HCT116 (cell line): ENCODE measurements around the gene SYDE2. TPM values are rescaled to one million over a fixed set of nuclear protein-coding genes. Genes with fewer than 3 reads are reported as not detected.

Experiments used
- ATAC-seq: fragments of 200-7000 bp; cut with Tn5 transposase; 2 replicates; pipeline ENCODE4 v1.9.1; 2020; ENCODE audit warnings: mild to moderate bottlenecking, moderate library complexity
- BruUV-seq: library from RNA; stranded (reverse); fragments of 400-500 nt; replicated peaks from 2 replicates; lab custom pipeline; 2021; lab: Mats Ljungman, UMichigan
- CTCF ChIA-PET: fragments of 300-600 bp; sonication (Branson Sonifier 250); formaldehyde crosslinking; loops from one replicate; lab custom pipeline; 2021; ENCODE audit warnings: antibody characterized with exemption; lab: Charles Lee
- POLR2A ChIA-PET: fragments of 300-600, 350-600 bp; sonication (Branson Sonifier 250); formaldehyde crosslinking; loops from one replicate; lab custom pipeline; 2021; ENCODE audit warnings: antibody characterized with exemption; lab: Charles Lee
- RAD21 ChIA-PET, 2 experiments: fragments of 300-600 bp; sonication (Branson Sonifier 250); formaldehyde crosslinking; loops; one replicate each; lab custom pipeline; 2023; ENCODE audit warnings: low total read pairs in 2 of 2; ENCODE audit not compliant: uncharacterized antibody in 2 of 2, unreplicated experiment in 2 of 2, low non-redundant PET in 1 of 2; lab: Charles Lee
- DNase-seq: peaks from one replicate; pipeline ENCODE4 v3.0.0-alpha.2; 2010; ENCODE audit warnings: low read depth, low spot score
- H2AFZ ChIP-seq: fragments of 200-600 bp; shearing (Covaris generic), sonication (generic); 2 replicates; pipeline ENCODE4 v1.6.1; 2017; ENCODE audit warnings: low read depth, mixed run types, mixed read lengths, antibody characterized with exemption, low read length; ENCODE audit not compliant: poor library complexity, severe bottlenecking
- H3K27ac ChIP-seq: 2 replicates; pipeline ENCODE4 v1.5.1; 2012; ENCODE audit warnings: low read depth, low read length
- H3K27me3 ChIP-seq: fragments of 200-600 bp; sonication (generic); 2 replicates; pipeline ENCODE4 v1.6.1; 2016; ENCODE audit warnings: mixed run types, low read length, mixed read lengths; ENCODE audit not compliant: insufficient read depth
- H3K36me3 ChIP-seq, 2 experiments: fragments of 200-500 bp in 1 of 2; fragments of 200-600 bp in 1 of 2; sonication (Bioruptor generic) in 1 of 2; sonication (generic) in 1 of 2; 2 replicates each; pipeline versions ENCODE4 v1.5.1 to v1.6.1; 2014 to 2016; ENCODE audit warnings: low read length in 2 of 2, inconsistent platforms in 1 of 2, mixed read lengths in 1 of 2, mixed run types in 1 of 2; ENCODE audit not compliant: insufficient read depth in 2 of 2, control insufficient read depth in 1 of 2
- H3K4me1 ChIP-seq, 2 experiments: fragments of 200-600 bp in 1 of 2; sonication (generic) in 1 of 2; 2 replicates each; pipeline versions ENCODE4 v1.5.1 to v1.6.1; 2012 to 2017; ENCODE audit warnings: low read length in 2 of 2, inconsistent platforms in 1 of 2, mild to moderate bottlenecking in 1 of 2, mixed read lengths in 1 of 2, mixed run types in 1 of 2, moderate library complexity in 1 of 2; ENCODE audit not compliant: insufficient read depth in 2 of 2, control insufficient read depth in 1 of 2
- H3K4me2 ChIP-seq: fragments of 200-600 bp; sonication (generic); 2 replicates; pipeline ENCODE4 v1.6.1; 2017; ENCODE audit warnings: mixed run types, low read length, mixed read lengths
- H3K4me3 ChIP-seq, 2 experiments: fragments of 200-600 bp in 1 of 2; sonication (generic) in 1 of 2; replicated peaks in 1 of 2; 2 replicates each; pipeline ENCODE4 v1.5.1; 2011 to 2016; ENCODE audit warnings: low read length in 2 of 2, control low read depth in 1 of 2, low read depth in 1 of 2, mild to moderate bottlenecking in 1 of 2, mixed read lengths in 1 of 2, mixed run types in 1 of 2
- H3K79me2 ChIP-seq: fragments of 200-600 bp; sonication (generic); 2 replicates; pipeline ENCODE4 v1.6.1; 2017; ENCODE audit warnings: mild to moderate bottlenecking, mixed run types, low read length, moderate library complexity, mixed read lengths; ENCODE audit not compliant: insufficient read depth
- H3K9ac ChIP-seq: fragments of 200-600 bp; sonication (generic); 2 replicates; pipeline ENCODE4 v1.6.1; 2016; ENCODE audit warnings: low read length, mixed read lengths
- H3K9me2 ChIP-seq: fragments of 200-600 bp; sonication (generic), shearing (Covaris generic); 2 replicates; pipeline ENCODE4 v1.6.1; 2017; ENCODE audit warnings: mixed run types, mild to moderate bottlenecking, moderate library complexity; ENCODE audit not compliant: insufficient read depth
- H3K9me3 ChIP-seq, 2 experiments: fragments of 200-500 bp in 1 of 2; fragments of 200-600 bp in 1 of 2; sonication (Bioruptor generic) in 1 of 2; sonication (generic) in 1 of 2; 2 replicates each; pipeline ENCODE4 v1.6.1; 2014 to 2017; ENCODE audit warnings: low read length in 2 of 2, mixed read lengths in 2 of 2, inconsistent platforms in 1 of 2, low read depth in 1 of 2, mild to moderate bottlenecking in 1 of 2, mixed run types in 1 of 2, moderate library complexity in 1 of 2; ENCODE audit not compliant: control insufficient read depth in 1 of 2, insufficient read depth in 1 of 2
- H4K20me1 ChIP-seq: fragments of 200-600 bp; sonication (generic), shearing (Covaris generic); 2 replicates; pipeline ENCODE4 v1.6.1; 2017; ENCODE audit warnings: mixed run types, mild to moderate bottlenecking, moderate library complexity; ENCODE audit not compliant: insufficient read depth
- ATF3 ChIP-seq: IDR thresholded peaks from 2 replicates; pipeline ENCODE4 v1.6.1; 2012
- CBX3 ChIP-seq: IDR thresholded peaks from 2 replicates; pipeline ENCODE4 v1.6.1; 2012; ENCODE audit warnings: low read depth
- CTCF ChIP-seq, 3 experiments: fragments of 200-600 bp in 1 of 3; sonication (generic) in 1 of 3; IDR thresholded peaks in 2 of 3; conservative IDR thresholded peaks in 1 of 3; 2 replicates each; pipeline ENCODE4 v1.5.1; 2012 to 2017; ENCODE audit warnings: low read depth in 2 of 3, low read length in 2 of 3, antibody characterized with exemption in 1 of 3, borderline replicate concordance in 1 of 3, control low read depth in 1 of 3, mild to moderate bottlenecking in 1 of 3, mixed read lengths in 1 of 3, mixed run types in 1 of 3, moderate library complexity in 1 of 3; ENCODE audit not compliant: insufficient read depth in 1 of 3
- ELF1 ChIP-seq: IDR thresholded peaks from 2 replicates; pipeline ENCODE4 v1.6.1; 2012; ENCODE audit warnings: low read depth, borderline replicate concordance
- EZH2 ChIP-seq: fragments of 200-600 bp; sonication (generic); IDR thresholded peaks from 2 replicates; pipeline ENCODE4 v1.6.1; 2017; ENCODE audit warnings: antibody characterized with exemption, mixed run types
- EZH2phosphoT487 ChIP-seq: fragments of 200-600 bp; IDR thresholded peaks from 2 replicates; pipeline ENCODE4 v1.6.1; 2018; ENCODE audit warnings: antibody characterized with exemption, borderline replicate concordance
- FOSL1 ChIP-seq: IDR thresholded peaks from 2 replicates; pipeline ENCODE4 v1.6.1; 2012; ENCODE audit warnings: low read depth
- POLR2A ChIP-seq: IDR thresholded peaks from 2 replicates; pipeline ENCODE4 v1.7.0; 2011; ENCODE audit warnings: borderline replicate concordance; ENCODE audit not compliant: insufficient read depth, insufficient read length; ENCODE audit errors: extremely low read depth
- POLR2AphosphoS5 ChIP-seq: IDR thresholded peaks from 2 replicates; pipeline ENCODE4 v1.6.1; 2011; ENCODE audit warnings: mild to moderate bottlenecking, low read depth, low read length, moderate library complexity
- RAD21 ChIP-seq: IDR thresholded peaks from 2 replicates; pipeline ENCODE4 v1.6.1; 2012; ENCODE audit warnings: low read depth, mild to moderate bottlenecking
- SIN3A ChIP-seq: IDR thresholded peaks from 2 replicates; pipeline ENCODE4 v1.6.1; 2012; ENCODE audit warnings: low read depth
- SP1 ChIP-seq: IDR thresholded peaks from 2 replicates; pipeline ENCODE4 v1.6.1; 2012; ENCODE audit warnings: low read depth
- SRF ChIP-seq: IDR thresholded peaks from 2 replicates; pipeline ENCODE4 v1.6.1; 2012; ENCODE audit warnings: low read depth
- TCF7L2 ChIP-seq: IDR thresholded peaks from 2 replicates; pipeline ENCODE4 v1.7.0; 2011; ENCODE audit warnings: borderline replicate concordance, inconsistent platforms; ENCODE audit not compliant: insufficient read depth, insufficient read length; ENCODE audit errors: extremely low read depth
- YY1 ChIP-seq: IDR thresholded peaks from 2 replicates; pipeline ENCODE4 v1.6.1; 2011; ENCODE audit warnings: low read length, low read depth, moderate library complexity, mild to moderate bottlenecking; ENCODE audit not compliant: insufficient replicate concordance; ENCODE audit errors: extremely low read depth
- ZBTB33 ChIP-seq: IDR thresholded peaks from 2 replicates; pipeline ENCODE4 v1.6.1; 2011; ENCODE audit warnings: mild to moderate bottlenecking, low read length, moderate library complexity; ENCODE audit not compliant: insufficient replicate concordance; ENCODE audit errors: extremely low read depth
- ZFX ChIP-seq: fragments of 450-650 bp; IDR thresholded peaks from 2 replicates; pipeline ENCODE4 v1.6.1; 2017
- ZNF274 ChIP-seq: fragments of 200-500 bp; sonication (Bioruptor generic); IDR thresholded peaks from 2 replicates; pipeline ENCODE4 v1.6.1; 2014; ENCODE audit warnings: mild to moderate bottlenecking, low read depth, low read length, inconsistent platforms
- intact Hi-C: fragments of 100-400 bp; cut with micrococcal nuclease; formaldehyde crosslinking; loops from 2 replicates; pipeline ENCODE4 v1.10.0; 2022
- total RNA-seq: library from RNA; stranded (reverse); gene quantifications from one replicate; pipeline ENCODE4 v1.2.1, GENCODE V29; 2021; ENCODE audit not compliant: unreplicated experiment

Gene SYDE2
- total RNA-seq, 1 experiment from 2014 or later, result 5.3 TPM

- RAD21 ChIA-PET, result no interaction called here
- POLR2A ChIA-PET, result no interaction called here
- CTCF ChIA-PET, result interaction anchor here (0.9 kb wide), 1 partner anchor 11 kb away, joined by 3 read pairs; no protein-coding TSS in a partner anchor
- intact Hi-C loops, result no loop called here
- Histone ChIP-seq H4K20me1 (no peaks in the 10 kb centered on the region), H3K4me3 (no peak overlapping the region), H3K36me3 (no peaks in the 10 kb centered on the region), H3K9me3 (no peaks in the 10 kb centered on the region), H3K9ac (no peak overlapping the region), H3K4me1 (no peaks in the 10 kb centered on the region), H3K27ac (no peak overlapping the region), H2AFZ (no peak overlapping the region), H3K9me2 (no peaks in the 10 kb centered on the region), H3K4me2 (no peak overlapping the region), H3K79me2 (no peaks in the 10 kb centered on the region), H3K27me3 (no peaks in the 10 kb centered on the region)
- no peak for TF ChIP-seq CTCF (IDR thresholded peaks at IDR 0.05 in 2 of 3, conservative IDR thresholded peaks at IDR 0.05 in 1 of 3; ENCODE audit: borderline replicate concordance in 1 of 3, insufficient read depth in 1 of 3, low read depth in 2 of 3, low read length in 2 of 3)
- TF ChIP-seq ZBTB33, result no peak
- no peak for TF ChIP-seq RAD21
- TF ChIP-seq FOSL1, result no peak
- TF ChIP-seq YY1, result no peak
- no peak for TF ChIP-seq ATF3
- TF ChIP-seq POLR2AphosphoS5, result no peak
- TF ChIP-seq ELF1, result no peak
- no peak for TF ChIP-seq TCF7L2
- no peak for TF ChIP-seq SIN3A
- no peak for TF ChIP-seq ZFX
- TF ChIP-seq CBX3, result no peak
- TF ChIP-seq SRF, result no peak
- no peak for TF ChIP-seq ZNF274
- TF ChIP-seq EZH2phosphoT487, result no peak
- no peak for TF ChIP-seq EZH2
- no peak for TF ChIP-seq SP1
- no peak for TF ChIP-seq POLR2A
- BruUV-seq, result no TSS peak
- ATAC-seq, result no peak
- no peak for DNase-seq
These were observed 65.4 kb downstream of the SYDE2 start for GRCh38 chr1:85135392-85135798.
